Measurements from ENCODE around the gene FRMPD4.

DNA sequence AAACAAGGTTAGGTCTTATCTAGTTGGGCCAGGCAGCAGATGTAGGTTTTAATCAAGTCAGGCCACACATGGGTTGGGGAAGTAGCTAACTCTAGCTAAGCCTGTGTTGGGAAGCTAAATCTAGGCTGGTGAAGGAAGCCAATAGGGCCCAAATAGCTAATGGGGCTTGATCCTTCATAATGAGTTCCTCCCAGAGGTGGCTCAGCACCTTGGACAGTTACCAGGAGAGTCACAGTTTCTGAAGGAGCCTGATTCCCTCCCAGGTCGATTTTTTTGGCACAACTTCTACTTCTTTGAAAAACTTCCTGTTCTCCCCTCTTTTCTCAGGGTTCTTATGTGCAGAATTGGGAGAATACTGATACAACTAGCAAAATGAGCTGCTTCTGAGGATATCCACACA, 410.5 kb downstream of the FRMPD4 start:
- no peak for TF ChIP-seq GATA2 (IDR thresholded peaks at IDR 0.05; ENCODE audit: low read depth, low read length)
- no peak for TF ChIP-seq GATA3 (IDR thresholded peaks at IDR 0.05; ENCODE audit: low read depth, low read length)

All from SH-SY5Y (cell line).